GM12891 (cell line): ENCODE data around the gene CAMK1.

Experiments
- POLR2A ChIP-seq: IDR thresholded peaks from 2 replicates; pipeline ENCODE4 v1.6.1; 2011; ENCODE audit warnings: low read depth, low read length, control low read depth
- POLR2AphosphoS5 ChIP-seq: IDR thresholded peaks from 2 replicates; pipeline ENCODE4 v1.6.1; 2011; ENCODE audit warnings: low read depth, low read length, control low read depth
- TAF1 ChIP-seq: IDR thresholded peaks from 2 replicates; pipeline ENCODE4 v1.6.1; 2011; ENCODE audit warnings: low read depth, low read length, control low read depth

DNA sequence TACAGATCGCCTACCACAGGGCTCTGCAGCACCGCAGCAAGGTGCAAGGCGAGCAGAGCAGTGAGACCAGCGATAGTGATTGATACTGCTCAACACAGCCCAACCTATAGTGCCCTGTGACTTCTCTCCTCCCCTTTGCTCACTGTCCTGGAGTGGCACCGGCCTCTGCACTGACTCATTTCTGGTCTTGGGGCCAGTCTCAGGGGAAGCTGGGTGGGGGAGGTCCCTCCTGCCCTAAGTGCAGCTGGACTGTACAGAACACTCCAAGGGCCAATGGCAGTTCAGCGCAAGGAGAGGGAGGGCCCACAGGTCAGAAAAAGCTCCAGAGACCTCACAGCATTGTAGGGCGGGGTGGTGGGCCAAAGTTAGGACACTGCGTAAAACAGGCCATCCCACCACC lies 22.5 kb downstream of the CAMK1 start:
- TF ChIP-seq POLR2A (no peak), POLR2AphosphoS5 (no peak), TAF1 (no peak)
